CD4-positive, alpha-beta T cell treated with Interleukin-21 for 1 hour (primary cell): ENCODE results near the gene GGT7.
"Not testable (repeated sequence)": the region's sequence is repeated elsewhere in the genome, so short reads cannot be mapped to it uniquely, and the experiment has no call there.

ENCODE experiments used
- DNase-seq: peaks from one replicate; pipeline ENCODE4 v3.0.0-alpha.2; 2020

Gene GGT7

GRCh38 chr20:34872622-34873224 is at the start of gene GGT7:
Gene GGT7 (minus strand): TSS chr20:34872856. CDS start chr20:34872815, 41 bp downstream.
- peak; percentile 88 for DNase-seq

GRCh38 chr20:34921436-34921835 is 48.8 kb upstream of the GGT7 start:
- DNase-seq, result no peak

- DNase-seq, result no peak
Observed at GRCh38 chr20:34920055-34920454, 47.4 kb upstream of the GGT7 start.

GRCh38 chr20:34916774-34917354 is 44.2 kb upstream of the GGT7 start:
- DNase-seq, result no peak

- no peak for DNase-seq
Observed at GRCh38 chr20:34915749-34916455, 43.2 kb upstream of the GGT7 start.

- no peak for DNase-seq
Observed at GRCh38 chr20:34915131-34915530, 42.5 kb upstream of the GGT7 start.

- no peak for DNase-seq
Observed at GRCh38 chr20:34907616-34908469, 35.2 kb upstream of the GGT7 start.

- no peak for DNase-seq
Observed at GRCh38 chr20:34904202-34904621, 31.6 kb upstream of the GGT7 start.

GRCh38 chr20:34898731-34899130 is 26.1 kb upstream of the GGT7 start:
- not testable (repeated sequence) for DNase-seq

- DNase-seq, result not testable (repeated sequence)
Observed at GRCh38 chr20:34898129-34898528, 25.5 kb upstream of the GGT7 start.

GRCh38 chr20:34896086-34896621 is 23.5 kb upstream of the GGT7 start:
- DNase-seq, result no peak

GRCh38 chr20:34895465-34895864 is 22.8 kb upstream of the GGT7 start:
- DNase-seq, result no peak

- DNase-seq, result no peak
Observed at GRCh38 chr20:34894723-34895122, 22.1 kb upstream of the GGT7 start.

GRCh38 chr20:34892671-34893070 is 20.0 kb upstream of the GGT7 start:
- no peak for DNase-seq

- DNase-seq, result no peak
Observed at GRCh38 chr20:34891166-34892062, 18.8 kb upstream of the GGT7 start.

- no peak for DNase-seq
Observed at GRCh38 chr20:34888468-34888867, 15.8 kb upstream of the GGT7 start.

- DNase-seq, result no peak
Observed at GRCh38 chr20:34887023-34887422, 14.4 kb upstream of the GGT7 start.

GRCh38 chr20:34886122-34886521 is 13.5 kb upstream of the GGT7 start:
- no peak for DNase-seq

- no peak for DNase-seq
Observed at GRCh38 chr20:34884260-34884659, 11.6 kb upstream of the GGT7 start.

GRCh38 chr20:34883809-34884208 is 11.2 kb upstream of the GGT7 start:
- no peak for DNase-seq

- no peak for DNase-seq
Observed at GRCh38 chr20:34883087-34883688, 10.5 kb upstream of the GGT7 start.

- DNase-seq, result no peak
Observed at GRCh38 chr20:34881689-34882088, 9.0 kb upstream of the GGT7 start.
